ENCODE measurements around the gene TMEM130.

- no peak for TF ChIP-seq POLR2A (IDR thresholded peaks at IDR 0.05)
- TF ChIP-seq CTCF (IDR thresholded peaks at IDR 0.05), result no peak
Observed at GRCh38 chr7:98899816-98900215, 30.0 kb upstream of the TMEM130 start.

All from Peyer's patch (tissue), 4 donors.